Measurements from ENCODE around the gene SDK2.

The SDK2 gene

GRCh38 chr17:73569762-73570319 is 74.4 kb downstream of the SDK2 start:
- Mint-ChIP-seq H3K9me3 (no peaks in the 10 kb centered on the region), H3K27ac (no peak overlapping the region), H3K36me3 (no peaks in the 10 kb centered on the region), H3K4me1 (peaks cover 22% of the 10 kb centered on the region), H3K27me3 (peaks cover 34% of the 10 kb centered on the region), H3K4me3 (no peak overlapping the region)
- no peak for DNase-seq
- CTCF ChIA-PET, result no interaction called here

- Mint-ChIP-seq H3K27me3 (peaks cover 27% of the 10 kb centered on the region), H3K4me1 (peaks cover 22% of the 10 kb centered on the region), H3K4me3 (no peak overlapping the region), H3K27ac (no peak overlapping the region), H3K9me3 (no peaks in the 10 kb centered on the region), H3K36me3 (no peaks in the 10 kb centered on the region)
- CTCF ChIA-PET, result no interaction called here
- no peak for DNase-seq
These were observed 75.3 kb downstream of the SDK2 start for GRCh38 chr17:73568934-73569333.

- Mint-ChIP-seq H3K27me3 (peaks cover 15% of the 10 kb centered on the region), H3K4me1 (peaks cover 19% of the 10 kb centered on the region), H3K4me3 (no peak overlapping the region), H3K36me3 (no peaks in the 10 kb centered on the region), H3K27ac (peak overlapping the region; percentile 73), H3K9me3 (no peaks in the 10 kb centered on the region)
- DNase-seq, result peak; percentile 53
- CTCF ChIA-PET, result interaction anchor here (1.0 to 1.1 kb wide), 2 partner anchors 12 to 24 kb away, joined by 3 read pairs; no protein-coding TSS in a partner anchor
These were observed 77.1 kb downstream of the SDK2 start for GRCh38 chr17:73566905-73567782.

GRCh38 chr17:73564843-73565242 is 79.4 kb downstream of the SDK2 start:
- Mint-ChIP-seq H3K4me3 (no peak overlapping the region), H3K27ac (no peak overlapping the region), H3K27me3 (peaks cover 2% of the 10 kb centered on the region), H3K4me1 (peaks cover 31% of the 10 kb centered on the region), H3K9me3 (no peaks in the 10 kb centered on the region), H3K36me3 (no peaks in the 10 kb centered on the region)
- CTCF ChIA-PET, result no interaction called here
- DNase-seq, result no peak

- DNase-seq, result no peak
- CTCF ChIA-PET, result no interaction called here
- Mint-ChIP-seq H3K4me1 (peaks cover 29% of the 10 kb centered on the region), H3K4me3 (no peak overlapping the region), H3K27ac (no peak overlapping the region), H3K9me3 (no peaks in the 10 kb centered on the region), H3K27me3 (peaks cover 14% of the 10 kb centered on the region), H3K36me3 (peaks cover 1% of the 10 kb centered on the region)
These were observed 81.3 kb downstream of the SDK2 start for GRCh38 chr17:73562896-73563295.

GRCh38 chr17:73561111-73561510 is 83.1 kb downstream of the SDK2 start:
- CTCF ChIA-PET, result no interaction called here
- H3K27me3 Mint-ChIP-seq, result peaks cover 20% of the 10 kb centered on the region
- H3K4me3 Mint-ChIP-seq, result no peak overlapping the region
- H3K36me3 Mint-ChIP-seq, result peaks cover 1% of the 10 kb centered on the region
- no peak overlapping the region for H3K27ac Mint-ChIP-seq
- no peak for DNase-seq
- H3K4me1 Mint-ChIP-seq, result peaks cover 17% of the 10 kb centered on the region
- H3K9me3 Mint-ChIP-seq, result no peaks in the 10 kb centered on the region

- peaks cover 1% of the 10 kb centered on the region for H3K36me3 Mint-ChIP-seq
- H3K4me3 Mint-ChIP-seq, result no peak overlapping the region
- no peaks in the 10 kb centered on the region for H3K9me3 Mint-ChIP-seq
- peaks cover 25% of the 10 kb centered on the region for H3K27me3 Mint-ChIP-seq
- peaks cover 17% of the 10 kb centered on the region for H3K4me1 Mint-ChIP-seq
- no peak for DNase-seq
- no peak overlapping the region for H3K27ac Mint-ChIP-seq
- CTCF ChIA-PET, result no interaction called here
These were observed 83.6 kb downstream of the SDK2 start for GRCh38 chr17:73560661-73561060.

- CTCF ChIA-PET, result no interaction called here
- Mint-ChIP-seq H3K4me1 (peaks cover 17% of the 10 kb centered on the region), H3K9me3 (peaks cover 1% of the 10 kb centered on the region), H3K4me3 (no peak overlapping the region), H3K27me3 (peaks cover 34% of the 10 kb centered on the region), H3K27ac (no peak overlapping the region), H3K36me3 (peaks cover 4% of the 10 kb centered on the region)
- DNase-seq, result no peak
These were observed 84.7 kb downstream of the SDK2 start for GRCh38 chr17:73559532-73559931.

GRCh38 chr17:73555199-73555960 is 88.9 kb downstream of the SDK2 start:
- DNase-seq, result no peak
- Mint-ChIP-seq H3K4me1 (peaks cover 25% of the 10 kb centered on the region), H3K4me3 (no peak overlapping the region), H3K27me3 (peaks cover 56% of the 10 kb centered on the region), H3K27ac (no peak overlapping the region), H3K9me3 (peaks cover 6% of the 10 kb centered on the region), H3K36me3 (peaks cover 5% of the 10 kb centered on the region)
- CTCF ChIA-PET, result interaction anchor here (1.2 kb wide), 1 partner anchor 126 kb away, joined by 3 read pairs; no protein-coding TSS in a partner anchor

- Mint-ChIP-seq H3K4me3 (no peak overlapping the region), H3K9me3 (peaks cover 6% of the 10 kb centered on the region), H3K36me3 (peaks cover 5% of the 10 kb centered on the region), H3K27ac (no peak overlapping the region), H3K4me1 (peaks cover 22% of the 10 kb centered on the region), H3K27me3 (peaks cover 62% of the 10 kb centered on the region)
- DNase-seq, result no peak
- CTCF ChIA-PET, result interaction anchor here (0.6 to 1.2 kb wide), 2 partner anchors 125 to 226 kb away, joined by 3 read pairs; no protein-coding TSS in a partner anchor
These were observed 89.7 kb downstream of the SDK2 start for GRCh38 chr17:73554498-73554897.

GRCh38 chr17:73553311-73553710 is 90.9 kb downstream of the SDK2 start:
- Mint-ChIP-seq H3K4me3 (no peak overlapping the region), H3K4me1 (peaks cover 20% of the 10 kb centered on the region), H3K27me3 (peaks cover 63% of the 10 kb centered on the region), H3K36me3 (peaks cover 5% of the 10 kb centered on the region), H3K9me3 (peaks cover 6% of the 10 kb centered on the region), H3K27ac (no peak overlapping the region)
- DNase-seq, result no peak
- CTCF ChIA-PET, result interaction anchor here (1.8 kb wide), 1 partner anchor 9 kb away, joined by 4 read pairs; no protein-coding TSS in a partner anchor

GRCh38 chr17:73552300-73553048 is 91.8 kb downstream of the SDK2 start:
- Mint-ChIP-seq H3K9me3 (peaks cover 6% of the 10 kb centered on the region), H3K27ac (no peak overlapping the region), H3K36me3 (peaks cover 4% of the 10 kb centered on the region), H3K27me3 (peaks cover 55% of the 10 kb centered on the region), H3K4me3 (peak overlapping the region; percentile 69), H3K4me1 (peaks cover 20% of the 10 kb centered on the region)
- no peak for DNase-seq
- CTCF ChIA-PET, result interaction anchor here (1.8 kb wide), 1 partner anchor 8 kb away, joined by 4 read pairs; no protein-coding TSS in a partner anchor

GRCh38 chr17:73551759-73552158 is 92.5 kb downstream of the SDK2 start:
- Mint-ChIP-seq H3K4me1 (peaks cover 24% of the 10 kb centered on the region), H3K9me3 (peaks cover 6% of the 10 kb centered on the region), H3K27ac (no peak overlapping the region), H3K36me3 (peaks cover 4% of the 10 kb centered on the region), H3K27me3 (peaks cover 53% of the 10 kb centered on the region), H3K4me3 (peak overlapping the region; percentile 69)
- DNase-seq, result peak; percentile 34
- CTCF ChIA-PET, result no interaction called here

- Mint-ChIP-seq H3K4me3 (no peak overlapping the region), H3K27ac (no peak overlapping the region), H3K27me3 (peaks cover 53% of the 10 kb centered on the region), H3K9me3 (peaks cover 6% of the 10 kb centered on the region), H3K36me3 (peaks cover 4% of the 10 kb centered on the region), H3K4me1 (peaks cover 24% of the 10 kb centered on the region)
- CTCF ChIA-PET, result no interaction called here
- DNase-seq, result no peak
These were observed 93.1 kb downstream of the SDK2 start for GRCh38 chr17:73551144-73551543.

All from activated naive CD4-positive, alpha-beta T cell treated with anti-CD3 and anti-CD28 coated beads, Interleukin-2, amount 10 ng/mL, durations not matched to agents 7 days and 5 days (primary cell).